Effector memory CD4-positive, alpha-beta T cell (primary cell): ENCODE data around the gene SCARF2.
A peak's percentile ranks its signal among the peaks of the same experiment; 100 is the strongest.
"Not testable (repeated sequence)": the region's sequence is repeated elsewhere in the genome, so short reads cannot be mapped to it uniquely, and the experiment has no call there.

Source experiments
- DNase-seq, 3 donors: peaks; one replicate each; pipeline ENCODE4 v3.0.0-alpha.2; 2020
- H3K27ac ChIP-seq: 2 replicates; pipeline ENCODE4 v1.7.0; 2013; ENCODE audit warnings: mild to moderate bottlenecking, low read length, moderate library complexity; ENCODE audit not compliant: insufficient read depth, poor library complexity, severe bottlenecking
- H3K27me3 ChIP-seq: replicated peaks from 2 replicates; pipeline ENCODE4 v1.7.0; 2013; ENCODE audit warnings: mild to moderate bottlenecking, low read length; ENCODE audit not compliant: insufficient read depth, control insufficient read depth, poor library complexity, severe bottlenecking
- H3K36me3 ChIP-seq: 2 replicates; pipeline ENCODE4 v1.7.0; 2013; ENCODE audit warnings: mild to moderate bottlenecking, low read length, moderate library complexity; ENCODE audit not compliant: control insufficient read depth, insufficient read depth
- H3K4me1 ChIP-seq: 2 replicates; pipeline ENCODE4 v1.7.0; 2013; ENCODE audit warnings: low read length, mild to moderate bottlenecking; ENCODE audit not compliant: control insufficient read depth, insufficient read depth, poor library complexity, severe bottlenecking
- H3K4me3 ChIP-seq: 2 replicates; pipeline ENCODE4 v1.7.0; 2013; ENCODE audit warnings: low read length, low read depth, mild to moderate bottlenecking; ENCODE audit not compliant: insufficient read depth, poor library complexity, severe bottlenecking
- H3K9me3 ChIP-seq: 2 replicates; pipeline ENCODE4 v1.7.0; 2013; ENCODE audit warnings: mild to moderate bottlenecking, low read length, moderate library complexity; ENCODE audit not compliant: control insufficient read depth

Gene SCARF2

DNA sequence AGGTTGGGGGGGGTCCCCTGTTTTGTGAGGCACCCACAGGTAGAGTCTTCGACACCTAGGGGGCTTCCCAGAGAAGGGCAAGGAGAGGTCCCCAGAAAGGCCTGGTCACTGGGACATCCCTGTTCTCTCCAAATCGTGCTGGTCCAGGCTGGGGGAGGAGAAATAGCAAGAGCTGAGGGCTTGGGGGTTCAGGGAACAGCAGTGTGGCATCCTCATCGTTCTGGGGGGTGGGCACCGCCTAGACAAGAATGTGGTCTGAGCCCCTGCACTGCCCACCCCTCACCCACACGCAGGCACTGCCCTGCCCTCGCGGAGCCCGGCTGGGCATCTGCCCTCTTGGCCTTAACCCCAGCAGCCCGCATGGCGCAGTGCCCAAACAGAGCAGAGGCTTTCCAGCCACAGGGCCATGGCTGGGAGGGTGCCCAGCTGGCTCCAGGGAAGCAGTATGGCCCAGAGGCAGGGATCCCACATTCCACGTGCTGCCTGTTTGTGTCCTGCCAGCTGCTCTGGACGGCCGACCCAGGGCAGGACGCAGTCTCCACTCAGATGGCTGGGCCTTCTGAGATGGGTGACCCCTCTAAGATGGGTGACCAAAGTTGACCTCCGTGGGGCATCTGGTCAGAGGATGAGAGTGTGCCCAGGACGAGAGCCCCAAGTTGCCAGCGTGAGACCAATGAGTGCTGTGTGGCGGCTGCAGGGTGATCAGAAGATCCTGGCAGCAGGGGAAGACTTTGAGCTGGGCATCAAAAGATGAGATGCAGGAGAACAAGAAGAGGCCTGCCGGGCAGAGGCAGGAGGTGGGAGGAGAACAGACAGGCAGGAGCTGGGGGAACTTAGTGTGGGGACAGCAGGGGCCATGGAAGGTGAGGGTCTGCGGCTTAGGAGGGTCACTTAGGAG, 14.4 kb downstream of the SCARF2 start:
- Histone ChIP-seq H3K27ac (no peak overlapping the region), H3K4me1 (peaks cover 11% of the 10 kb centered on the region), H3K36me3 (no peaks in the 10 kb centered on the region), H3K9me3 (no peaks in the 10 kb centered on the region), H3K4me3 (no peak overlapping the region), H3K27me3 (no peaks in the 10 kb centered on the region)
- DNase-seq: no peak

DNA sequence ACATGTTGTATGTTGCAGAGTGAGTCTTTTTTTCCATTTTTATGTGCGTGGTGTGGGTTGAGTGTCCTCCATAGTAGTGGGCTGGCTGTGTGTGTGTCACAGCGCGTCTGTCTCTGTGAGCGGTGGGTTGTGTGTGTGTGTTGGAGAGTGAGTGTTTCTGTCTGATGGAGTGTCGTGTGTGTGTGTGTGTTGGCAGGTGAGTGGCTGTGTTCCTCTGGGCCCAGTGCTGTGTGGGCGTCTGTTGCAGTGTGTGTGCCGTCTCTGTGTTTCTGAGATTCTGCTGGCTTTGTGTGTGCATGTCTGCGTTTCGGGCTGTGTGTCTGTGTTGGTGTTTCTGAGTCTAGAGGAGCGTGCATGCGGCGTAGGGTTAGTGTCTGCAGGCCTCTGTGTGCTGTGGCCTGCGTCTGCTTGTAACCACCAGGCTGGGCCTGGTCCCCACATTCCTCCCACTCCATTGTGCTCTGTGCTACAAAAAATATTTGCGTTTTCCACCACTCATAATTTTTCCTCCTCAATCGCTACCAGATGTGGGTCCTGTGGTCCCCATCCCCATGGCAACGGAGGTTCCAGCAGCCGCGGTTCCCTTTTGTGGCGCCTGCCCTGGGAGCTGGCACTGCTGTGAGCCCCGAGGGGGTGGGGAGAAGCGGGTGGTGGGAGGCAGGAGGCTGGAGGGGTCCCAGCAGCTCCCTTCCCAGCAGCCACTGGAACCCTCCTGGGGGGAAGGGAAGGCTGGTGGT, 15.2 kb downstream of the SCARF2 start:
- H3K4me3 ChIP-seq: no peak overlapping the region
- H3K36me3 ChIP-seq: no peaks in the 10 kb centered on the region
- no peaks in the 10 kb centered on the region for H3K9me3 ChIP-seq
- H3K27me3 ChIP-seq: no peaks in the 10 kb centered on the region
- DNase-seq: no peak
- H3K27ac ChIP-seq: no peak overlapping the region
- H3K4me1 ChIP-seq: peaks cover 12% of the 10 kb centered on the region

DNA sequence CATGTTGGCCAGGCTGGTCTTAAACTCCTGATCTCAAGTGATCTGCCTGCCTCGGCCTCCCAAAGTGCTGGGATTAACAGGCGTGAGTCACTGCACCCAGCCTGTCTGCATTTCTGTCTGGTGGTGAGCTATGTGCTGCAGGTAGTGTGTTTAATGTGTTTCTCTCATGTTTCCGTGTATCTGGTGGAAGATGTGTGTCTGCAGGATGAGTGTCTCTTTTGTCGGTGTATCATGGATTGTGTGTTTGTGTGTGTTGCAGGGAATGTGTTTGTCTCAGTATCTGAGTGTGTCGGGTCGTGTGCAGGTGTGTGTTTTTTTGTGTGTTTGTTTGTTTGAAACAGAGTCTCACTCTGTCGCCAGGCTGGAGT, 16.1 kb downstream of the SCARF2 start:
- Histone ChIP-seq H3K4me1 (peaks cover 12% of the 10 kb centered on the region), H3K4me3 (no peak overlapping the region), H3K27me3 (no peaks in the 10 kb centered on the region), H3K9me3 (no peaks in the 10 kb centered on the region), H3K27ac (no peak overlapping the region), H3K36me3 (no peaks in the 10 kb centered on the region)
- DNase-seq: no peak

DNA sequence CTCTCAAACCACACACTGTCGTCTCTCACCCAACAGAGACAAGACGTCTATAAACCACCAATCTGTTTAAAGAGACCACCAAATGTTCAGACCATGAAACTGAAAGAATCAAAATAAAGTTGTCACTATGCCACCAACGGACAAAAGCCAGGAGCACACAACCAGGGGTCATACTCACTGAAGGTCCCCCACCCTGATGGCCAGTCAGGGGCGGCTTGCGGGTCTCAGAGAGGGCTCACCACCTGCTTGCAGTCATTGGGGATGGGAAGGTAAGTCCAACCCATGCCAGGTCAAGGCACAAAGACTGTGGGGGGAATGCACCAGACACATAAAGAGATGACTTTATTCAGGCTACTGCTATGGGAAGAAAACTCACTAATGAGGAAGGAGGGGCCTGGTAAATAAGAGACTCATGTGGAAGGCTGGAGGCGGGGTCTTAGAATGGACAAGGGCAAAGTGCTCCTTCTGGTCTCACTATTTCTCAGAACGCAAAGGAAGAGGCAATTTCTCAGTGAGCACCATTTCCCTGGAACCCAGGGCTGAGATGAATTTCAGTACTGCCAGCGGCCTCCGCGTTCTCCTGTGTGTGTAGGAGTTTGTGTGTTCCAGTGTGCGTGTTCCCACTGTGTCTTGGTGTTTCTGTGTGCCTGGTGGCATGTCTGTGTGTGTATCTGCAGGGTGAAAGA, 17.3 kb downstream of the SCARF2 start:
- Histone ChIP-seq H3K4me3 (no peak overlapping the region), H3K36me3 (no peaks in the 10 kb centered on the region), H3K4me1 (peaks cover 5% of the 10 kb centered on the region), H3K27me3 (no peaks in the 10 kb centered on the region), H3K9me3 (no peaks in the 10 kb centered on the region), H3K27ac (no peak overlapping the region)
- DNase-seq: no peak

DNA sequence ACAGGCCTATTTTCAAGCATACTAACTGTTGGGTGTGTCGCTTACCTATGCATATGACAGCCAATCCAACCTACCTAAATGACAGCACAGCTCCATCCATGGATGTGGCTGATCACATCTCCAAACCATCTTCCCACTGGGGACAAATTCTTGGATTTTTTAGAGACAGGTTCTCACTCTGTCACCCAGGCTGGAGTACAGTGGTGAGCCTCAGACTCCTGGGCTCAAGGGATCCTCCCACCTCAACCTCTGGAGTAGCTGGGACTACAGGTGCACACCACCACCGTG, 18.0 kb downstream of the SCARF2 start:
- Histone ChIP-seq H3K36me3 (no peaks in the 10 kb centered on the region), H3K4me3 (no peak overlapping the region), H3K4me1 (peaks cover 5% of the 10 kb centered on the region), H3K9me3 (no peaks in the 10 kb centered on the region), H3K27ac (no peak overlapping the region), H3K27me3 (no peaks in the 10 kb centered on the region)
- no peak for DNase-seq

DNA sequence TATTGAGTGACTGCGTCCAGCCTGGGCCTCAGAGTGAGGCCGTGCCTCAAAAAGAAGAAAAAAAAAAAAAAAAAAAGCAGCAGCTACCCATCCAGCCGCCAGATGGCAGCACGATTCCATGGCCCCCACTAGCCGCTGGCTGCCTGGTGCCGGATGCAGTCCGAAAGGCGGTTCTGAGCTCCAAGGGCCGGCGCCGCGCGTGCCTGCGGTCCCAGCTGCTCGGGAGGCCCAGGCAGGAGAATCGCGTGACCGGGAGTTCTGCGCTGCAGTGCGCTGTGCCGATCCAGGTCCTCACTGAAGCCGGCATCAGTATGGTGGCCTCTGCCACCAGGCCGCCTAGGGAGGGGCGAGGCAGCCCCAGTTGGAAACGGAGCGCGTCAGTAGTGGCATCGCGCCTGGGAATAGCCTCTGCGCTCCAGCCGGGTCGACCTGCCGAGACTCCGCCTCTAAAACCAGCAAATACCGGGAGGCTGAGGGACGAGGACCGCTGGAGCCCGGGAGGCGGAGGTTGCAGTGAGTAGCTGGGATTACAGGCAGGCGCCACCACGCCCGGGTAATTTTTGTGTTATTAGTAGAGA, 19.3 kb downstream of the SCARF2 start:
- DNase-seq: peak; percentile 51 to 70 (median 57)
- Histone ChIP-seq H3K27ac (no peak overlapping the region), H3K4me3 (peak overlapping the region; percentile 45), H3K4me1 (peaks cover 5% of the 10 kb centered on the region), H3K27me3 (no peaks in the 10 kb centered on the region), H3K9me3 (no peaks in the 10 kb centered on the region), H3K36me3 (no peaks in the 10 kb centered on the region)

DNA sequence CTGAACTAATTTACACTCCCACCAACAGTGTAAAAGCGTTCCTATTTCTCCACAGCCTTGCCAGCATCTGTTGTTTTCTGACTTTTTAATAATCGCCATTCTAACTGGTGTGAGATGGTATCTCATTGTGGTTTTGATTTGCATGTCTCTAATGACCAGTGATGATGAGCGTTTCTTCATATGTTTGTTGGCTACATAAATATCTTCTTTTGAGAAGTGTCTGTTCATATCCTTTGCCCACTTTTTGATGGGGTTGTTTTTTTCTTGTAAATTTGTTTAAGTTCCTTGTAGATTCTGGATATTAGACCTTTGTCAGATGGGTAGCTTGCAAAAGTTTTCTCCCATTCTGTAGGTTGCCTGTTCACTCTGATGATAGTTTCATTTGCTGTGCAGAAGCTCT, 21.9 kb downstream of the SCARF2 start:
- H3K36me3 ChIP-seq, H3K27ac ChIP-seq, H3K9me3 ChIP-seq, DNase-seq, H3K4me3 ChIP-seq, H3K4me1 ChIP-seq, H3K27me3 ChIP-seq: not testable (repeated sequence)

DNA sequence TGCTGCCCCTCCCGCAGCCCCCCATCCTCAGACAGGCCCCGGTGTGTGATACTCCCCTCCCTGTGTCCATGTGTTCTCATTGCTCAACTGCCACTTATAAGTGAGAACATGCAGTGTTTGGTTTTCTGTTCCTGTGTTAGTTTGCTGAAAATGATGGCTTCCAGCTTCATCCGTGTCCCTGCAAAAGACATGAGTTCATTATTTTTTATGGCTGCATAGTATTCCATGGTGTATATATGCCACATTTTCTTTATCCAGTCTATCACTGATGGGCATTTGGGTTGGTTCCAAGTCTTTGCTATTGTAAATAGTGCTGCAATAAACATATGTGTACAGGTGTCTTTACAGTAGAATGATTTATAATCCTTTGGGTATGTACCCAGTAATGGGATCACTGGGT, 22.4 kb downstream of the SCARF2 start:
- not testable (repeated sequence) for H3K36me3 ChIP-seq, H3K27ac ChIP-seq, H3K4me1 ChIP-seq, H3K9me3 ChIP-seq, H3K4me3 ChIP-seq, H3K27me3 ChIP-seq, DNase-seq

DNA sequence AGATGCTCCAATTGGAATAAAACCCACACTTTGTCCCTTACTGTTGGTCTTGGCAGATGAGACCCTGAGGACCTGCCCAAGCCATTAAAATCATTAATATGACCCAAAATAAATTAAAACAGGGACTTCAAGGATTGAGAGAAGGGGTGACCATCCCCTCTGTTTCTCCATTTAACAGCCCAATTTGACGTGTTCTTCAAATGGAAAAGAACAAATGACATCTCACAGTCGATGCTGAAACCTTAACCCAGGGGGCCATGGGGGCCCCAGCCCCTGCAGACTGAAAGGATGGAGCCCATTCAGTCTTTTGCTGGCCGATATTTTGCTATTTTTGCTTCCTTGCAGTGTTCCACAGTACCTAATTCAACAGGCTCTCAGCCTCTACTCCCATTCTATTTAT, 23.2 kb downstream of the SCARF2 start:
- peaks cover 5% of the 10 kb centered on the region for H3K4me1 ChIP-seq
- no peaks in the 10 kb centered on the region for H3K27me3 ChIP-seq
- no peak overlapping the region for H3K27ac ChIP-seq
- H3K9me3 ChIP-seq: no peaks in the 10 kb centered on the region
- H3K36me3 ChIP-seq: no peaks in the 10 kb centered on the region
- no peak overlapping the region for H3K4me3 ChIP-seq
- DNase-seq: no peak

DNA sequence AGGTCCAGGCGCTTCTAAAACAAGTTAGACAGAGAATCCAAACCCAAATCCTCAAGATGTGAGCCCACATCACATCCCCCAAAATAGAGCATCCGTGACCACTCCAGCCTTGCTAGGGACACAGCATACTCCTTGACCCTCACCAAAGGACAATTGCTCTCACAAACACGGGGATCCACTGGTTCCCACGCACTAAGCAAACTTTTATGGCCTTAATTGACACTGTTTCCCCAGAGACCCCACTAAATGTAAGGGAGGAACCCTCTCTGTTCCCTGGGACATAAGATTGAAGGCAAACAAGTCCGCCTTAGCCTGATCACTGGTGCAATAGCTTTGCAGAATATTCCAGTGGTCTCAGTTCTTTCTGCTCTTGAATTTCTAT, 23.6 kb downstream of the SCARF2 start:
- DNase-seq: no peak
- Histone ChIP-seq H3K36me3 (no peaks in the 10 kb centered on the region), H3K27me3 (no peaks in the 10 kb centered on the region), H3K9me3 (no peaks in the 10 kb centered on the region), H3K4me1 (peaks cover 5% of the 10 kb centered on the region), H3K4me3 (no peak overlapping the region), H3K27ac (no peak overlapping the region)
